Gastroesophageal sphincter (tissue), 3 donors: ENCODE measurements around the gene ASAP2.
A peak's percentile ranks its signal among the peaks of the same experiment; 100 is the strongest.

Source experiments
- CTCF ChIP-seq, 4 experiments: fragments of 200-600 bp in 2 of 4; fragments of 450-650 bp in 2 of 4; sonication (generic) in 1 of 4; IDR thresholded peaks; one replicate each; pipeline ENCODE4 v1.5.1; 2017 to 2019; ENCODE audit warnings: antibody characterized with exemption in 4 of 4, mild to moderate bottlenecking in 2 of 4, moderate library complexity in 2 of 4
- EP300 ChIP-seq: sonication (generic); formaldehyde crosslinking; IDR thresholded peaks from one replicate; pipeline ENCODE4 v1.6.1; 2017; ENCODE audit warnings: antibody characterized with exemption, mild to moderate bottlenecking
- POLR2A ChIP-seq, 2 donors: fragments of 450-650 bp; IDR thresholded peaks; one replicate each; pipeline ENCODE4 v1.6.1; 2017; ENCODE audit warnings: antibody characterized with exemption in 2 of 2, mild to moderate bottlenecking in 2 of 2, moderate library complexity in 1 of 2
- POLR2AphosphoS5 ChIP-seq: sonication (generic); formaldehyde crosslinking; IDR thresholded peaks from one replicate; pipeline ENCODE4 v1.6.1; 2017; ENCODE audit warnings: antibody characterized with exemption

GRCh38 chr2:9336576-9337314 is 130.1 kb downstream of the ASAP2 start:
- TF ChIP-seq POLR2A (IDR thresholded peaks at IDR 0.05) (no peak), CTCF (IDR thresholded peaks at IDR 0.05) (no peak), POLR2AphosphoS5 (peak; percentile 8), EP300 (no peak)
